NCI-H1930 (cell line): ENCODE data around the gene KCTD21.
"Not testable (repeated sequence)": the region's sequence is repeated elsewhere in the genome, so short reads cannot be mapped to it uniquely, and the experiment has no call there.

Experiments used
- DNase-seq, 2 experiments: peaks; one replicate each; lab custom pipeline; 2025; lab: John Stamatoyannopoulos, UW

KCTD21 gene

DNA sequence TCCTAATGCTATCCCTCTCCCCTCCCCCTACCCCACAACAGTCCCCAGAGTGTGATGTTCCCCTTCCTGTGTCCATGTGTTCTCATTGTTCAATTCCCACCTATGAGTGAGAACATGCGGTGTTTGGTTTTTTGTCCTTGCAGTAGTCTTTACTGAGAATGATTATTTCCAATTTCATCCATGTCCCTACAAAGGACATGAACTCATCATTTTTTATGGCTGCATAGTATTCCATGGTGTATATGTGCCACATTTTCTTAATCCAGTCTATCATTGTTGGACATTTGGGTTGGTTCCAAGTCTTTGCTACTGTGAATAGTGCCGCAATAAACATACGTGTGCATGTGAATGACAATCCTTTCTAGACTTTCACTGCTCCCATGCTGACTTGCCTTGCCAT is 12.6 kb downstream of the KCTD21 start:
- DNase-seq = not testable (repeated sequence)

DNA sequence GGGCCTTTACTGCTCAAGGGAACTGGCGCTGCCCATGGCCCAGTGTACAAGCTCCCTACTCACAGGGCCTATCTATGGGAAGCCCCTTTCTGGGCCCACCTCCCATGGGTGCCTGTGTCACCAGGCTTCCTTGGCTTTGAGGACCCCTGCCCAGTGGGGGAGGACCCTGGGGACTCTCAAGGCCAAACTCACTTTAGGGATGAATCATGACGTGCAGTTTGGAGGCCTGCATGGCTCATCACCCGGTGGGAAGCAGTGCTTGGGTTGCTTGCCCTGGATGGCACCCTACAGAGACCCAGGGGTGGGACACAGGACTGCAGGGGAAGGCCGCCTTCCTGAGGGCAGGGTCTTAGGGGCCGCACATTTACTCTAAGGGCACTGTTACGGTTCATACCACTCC is 16.5 kb downstream of the KCTD21 start:
- DNase-seq = no peak

DNA sequence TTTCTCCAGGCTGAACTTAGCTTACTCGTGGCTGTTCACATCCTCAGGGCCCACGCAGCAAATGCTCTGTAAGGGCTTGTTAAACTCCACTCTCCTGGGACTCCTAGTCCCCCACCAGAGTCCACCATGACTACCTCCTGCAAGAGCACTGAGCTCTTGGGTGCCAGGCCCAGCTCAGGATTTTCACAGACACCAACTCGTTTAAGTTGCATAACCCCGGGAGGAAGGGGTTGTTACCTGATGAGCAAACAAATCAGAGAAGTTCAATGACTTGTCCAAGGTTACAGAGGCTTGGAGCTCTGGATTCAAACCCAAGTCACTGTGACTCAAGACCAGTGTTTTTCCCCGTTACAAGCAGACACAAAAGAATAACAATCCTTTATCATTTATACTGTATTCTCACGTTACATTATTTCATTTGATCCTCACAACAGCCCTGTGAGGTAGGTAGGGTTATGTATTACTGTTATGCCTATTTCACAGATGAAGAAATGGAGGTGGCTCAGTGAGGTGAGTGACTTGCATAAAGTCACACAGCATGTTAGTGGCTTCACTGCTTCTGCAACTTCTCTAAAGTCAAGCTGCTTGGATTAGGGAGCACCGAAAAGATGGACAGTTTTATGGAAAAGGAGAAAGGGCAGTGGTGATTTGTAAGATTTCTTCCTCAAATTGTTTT is 17.4 kb downstream of the KCTD21 start:
- DNase-seq = no peak

DNA sequence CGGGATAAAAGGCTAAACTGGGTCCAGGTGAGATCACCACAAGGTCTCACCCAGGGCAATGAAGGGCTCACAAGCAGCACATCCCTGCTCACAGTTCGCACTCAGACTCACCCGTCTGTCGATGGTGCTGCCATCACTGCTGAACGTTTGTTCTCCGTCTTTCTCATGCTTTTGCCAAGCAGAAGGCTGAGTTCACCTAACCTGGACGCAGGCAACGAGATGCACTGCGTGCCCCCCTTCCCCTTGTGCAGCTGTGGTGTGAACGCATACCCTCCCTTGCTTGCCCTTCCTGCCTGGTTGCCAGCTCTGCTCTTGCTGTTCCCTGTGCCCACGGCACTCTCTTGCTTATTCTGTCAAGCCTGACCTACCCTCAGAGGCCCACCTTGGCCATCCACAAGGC is 18.0 kb downstream of the KCTD21 start:
- DNase-seq = no peak

DNA sequence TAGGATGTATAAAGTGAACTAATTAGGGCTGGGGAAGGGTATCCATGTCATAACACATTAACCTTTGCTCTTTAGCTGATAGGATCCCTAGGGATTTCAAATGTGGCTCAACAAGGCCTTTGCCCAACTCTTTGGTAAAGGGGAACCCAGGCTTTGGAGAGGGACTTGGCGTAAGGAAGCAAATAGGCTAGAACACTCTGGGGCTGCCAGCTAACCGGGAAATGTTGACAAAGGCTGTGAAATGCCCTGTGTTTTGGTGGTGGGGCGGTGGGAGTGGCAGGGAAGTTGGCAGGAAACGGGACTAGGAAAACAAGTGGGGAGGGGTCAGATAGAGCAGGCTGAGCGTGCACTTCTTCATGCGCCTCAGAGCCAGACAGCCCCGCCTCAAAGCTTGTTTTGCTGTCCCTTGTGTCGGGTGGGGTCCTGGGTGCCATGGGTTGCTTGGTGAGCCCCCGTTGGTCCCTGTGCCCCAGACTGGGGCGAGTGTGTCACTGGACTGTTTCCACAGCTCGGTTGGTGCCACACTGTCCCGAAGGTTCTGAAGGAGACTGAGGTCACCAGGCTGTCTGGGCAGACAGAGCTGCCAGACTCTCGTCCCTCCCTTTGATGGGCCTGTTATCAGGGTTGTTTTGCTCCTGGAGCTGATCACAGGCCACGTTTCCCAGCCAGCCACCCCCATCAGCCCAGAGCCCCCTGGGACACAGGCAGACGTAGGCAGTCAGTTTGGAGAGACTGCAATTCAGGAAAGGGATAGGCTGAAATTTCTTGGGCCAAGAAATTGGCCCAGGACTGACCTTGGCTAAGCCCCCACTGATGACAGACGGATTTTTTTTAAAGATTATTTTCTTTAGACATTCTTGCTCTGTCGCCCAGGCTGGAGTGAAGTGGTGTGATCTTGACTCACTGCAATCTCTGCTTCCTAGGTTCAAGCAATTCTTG is 19.6 kb downstream of the KCTD21 start:
- DNase-seq = no peak

DNA sequence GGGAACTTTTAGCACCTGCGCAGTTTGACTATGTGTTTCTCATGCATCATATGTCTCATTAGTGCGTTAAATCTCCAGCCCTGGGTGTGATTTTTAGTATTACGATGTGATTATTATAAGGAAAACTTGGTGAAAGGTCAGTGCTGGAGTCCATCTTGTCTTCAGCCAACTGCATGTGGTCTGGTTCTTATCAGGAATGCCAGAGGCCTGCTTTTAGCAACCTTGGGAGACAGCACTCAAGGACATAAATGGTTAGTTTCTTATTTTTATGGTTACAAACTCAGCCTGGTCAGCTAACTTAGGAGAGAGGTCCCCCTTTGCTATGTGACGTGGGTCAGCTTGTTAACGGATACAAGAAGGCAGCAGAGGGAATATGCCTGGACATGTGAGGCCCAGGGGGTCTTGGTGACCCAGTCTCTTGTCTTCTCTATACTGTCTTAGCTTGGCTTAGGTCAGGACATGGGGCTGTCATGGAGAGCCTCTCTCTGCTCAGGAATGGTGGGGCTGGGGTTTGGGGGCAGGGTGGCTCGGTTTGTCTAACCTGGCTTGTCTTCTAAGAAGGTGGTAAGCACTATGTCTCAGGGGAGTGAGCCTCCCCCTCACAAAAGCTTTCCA is 21.5 kb downstream of the KCTD21 start:
- no peak for DNase-seq

DNA sequence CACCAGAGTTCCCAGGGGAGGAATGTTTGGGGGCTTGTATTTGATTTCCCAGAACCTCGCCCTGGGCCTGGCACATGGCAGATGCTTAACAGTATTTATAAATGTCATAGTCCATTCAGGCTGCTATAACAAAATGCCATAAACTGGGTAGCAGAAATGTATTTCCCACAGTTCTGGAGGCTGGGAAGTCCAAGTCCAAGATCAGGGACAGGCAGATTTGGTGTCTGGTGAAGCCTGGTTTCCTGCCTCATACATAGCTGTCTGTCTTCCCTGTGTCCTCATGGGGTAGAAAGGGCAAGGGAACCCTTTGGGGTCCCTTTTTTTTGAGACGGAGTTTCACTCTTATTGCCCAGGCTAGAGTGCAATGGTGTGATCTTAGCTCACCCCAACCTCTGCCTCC is 24.0 kb downstream of the KCTD21 start:
- DNase-seq = no peak

GRCh38 chr11:78163828-78164227 is 24.6 kb downstream of the KCTD21 start:
- DNase-seq = no peak

DNA sequence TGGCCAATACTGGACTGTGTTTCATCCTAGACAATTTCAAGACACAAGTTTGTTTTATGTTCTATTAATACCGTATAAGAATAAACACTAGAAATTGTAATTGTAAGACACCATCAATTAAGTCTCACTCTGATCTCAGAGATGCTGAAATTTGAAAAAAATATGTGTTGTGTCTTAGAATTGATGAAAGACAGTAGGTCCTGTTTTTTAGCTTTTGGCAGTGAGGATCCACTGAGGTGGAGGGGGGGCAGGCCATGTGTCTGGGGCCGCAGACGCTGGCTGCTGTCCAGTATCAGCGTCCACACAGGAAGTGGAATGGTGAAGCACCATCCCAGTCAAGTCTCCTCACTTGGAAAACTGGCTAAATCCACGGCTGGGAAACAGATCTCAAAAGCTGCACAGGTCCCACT is 26.5 kb downstream of the KCTD21 start:
- DNase-seq = no peak

- no peak for DNase-seq
Measured at GRCh38 chr11:78161346-78161745, 27.1 kb downstream of the KCTD21 start.

- no peak for DNase-seq
Measured at GRCh38 chr11:78160557-78160956, 27.9 kb downstream of the KCTD21 start.

- DNase-seq = no peak
Measured at GRCh38 chr11:78158987-78159652, 29.3 kb downstream of the KCTD21 start.

DNA sequence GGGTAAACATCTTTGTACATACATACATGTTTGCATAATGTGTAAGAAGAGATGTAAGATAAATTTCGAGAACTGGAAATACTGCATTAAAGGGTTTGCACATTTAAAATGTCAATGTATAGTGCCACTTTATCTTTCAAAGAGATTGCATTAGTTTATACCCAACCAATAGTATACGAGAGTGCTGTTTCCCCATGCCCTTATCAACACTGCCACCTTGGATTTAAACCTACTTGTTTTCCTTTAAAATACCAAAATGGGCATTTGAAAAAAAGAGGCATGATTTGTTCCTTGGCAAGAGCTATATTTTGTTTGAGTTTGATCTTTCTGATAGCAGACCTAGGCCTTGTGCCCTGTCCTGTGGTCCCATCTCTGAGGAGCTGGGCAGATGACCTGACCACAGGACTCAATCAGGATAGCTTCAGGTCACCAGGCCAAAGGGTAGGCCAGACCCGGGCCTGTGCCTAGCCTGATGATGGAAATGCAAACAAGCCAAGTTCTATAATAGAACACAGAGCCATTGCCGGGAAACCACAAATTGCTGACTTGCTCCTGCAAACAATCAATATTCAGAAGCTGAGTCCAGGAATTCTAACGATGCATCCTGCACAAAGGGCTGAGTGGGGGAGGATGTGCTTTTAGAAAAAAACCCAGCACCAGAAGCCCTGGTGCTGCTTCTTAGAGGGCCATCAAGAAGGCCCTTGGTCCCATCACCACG is 32.1 kb downstream of the KCTD21 start:
- DNase-seq = no peak

GRCh38 chr11:78151804-78152203 is 36.6 kb downstream of the KCTD21 start:
- no peak for DNase-seq

- DNase-seq = no peak
Measured at GRCh38 chr11:78150754-78151153, 37.7 kb downstream of the KCTD21 start.

DNA sequence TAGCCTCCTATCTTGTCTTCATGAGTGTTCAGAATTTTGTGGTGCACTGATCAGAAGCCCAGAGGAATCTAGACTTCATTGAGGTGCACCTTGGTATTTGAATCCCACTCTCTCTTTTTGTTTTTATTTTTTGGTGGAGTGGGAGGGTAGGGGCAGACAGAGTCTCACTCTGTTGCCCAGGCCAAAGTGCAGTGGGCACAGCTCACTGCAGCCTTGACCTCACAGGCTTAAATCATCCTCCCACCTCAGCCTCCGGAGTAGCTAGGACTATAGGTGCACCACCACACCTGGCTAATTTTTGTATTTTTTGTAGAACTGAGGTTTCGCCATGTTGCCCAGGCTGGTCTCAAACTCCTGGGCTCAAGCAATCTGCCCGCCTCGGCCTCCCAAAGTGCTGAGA is 38.1 kb downstream of the KCTD21 start:
- DNase-seq = no peak

DNA sequence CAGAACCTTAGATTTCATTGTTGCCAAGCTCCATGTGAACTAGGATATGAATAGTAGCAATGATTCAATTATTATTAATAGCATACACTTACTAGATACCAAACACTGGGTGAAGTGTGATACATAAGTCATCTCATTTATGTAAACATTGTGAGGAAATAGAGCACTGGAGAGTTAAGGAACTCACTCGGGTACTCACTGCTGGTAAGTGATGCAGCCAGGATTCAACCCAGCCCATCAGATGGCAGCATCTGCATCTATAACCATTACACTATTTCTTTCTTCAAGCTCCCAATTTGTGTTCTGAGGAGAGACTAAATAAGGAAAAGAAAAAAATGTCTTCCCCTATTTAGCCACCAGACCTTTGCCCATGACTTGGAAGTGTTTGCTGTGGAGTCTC is 38.8 kb downstream of the KCTD21 start:
- no peak for DNase-seq

DNA sequence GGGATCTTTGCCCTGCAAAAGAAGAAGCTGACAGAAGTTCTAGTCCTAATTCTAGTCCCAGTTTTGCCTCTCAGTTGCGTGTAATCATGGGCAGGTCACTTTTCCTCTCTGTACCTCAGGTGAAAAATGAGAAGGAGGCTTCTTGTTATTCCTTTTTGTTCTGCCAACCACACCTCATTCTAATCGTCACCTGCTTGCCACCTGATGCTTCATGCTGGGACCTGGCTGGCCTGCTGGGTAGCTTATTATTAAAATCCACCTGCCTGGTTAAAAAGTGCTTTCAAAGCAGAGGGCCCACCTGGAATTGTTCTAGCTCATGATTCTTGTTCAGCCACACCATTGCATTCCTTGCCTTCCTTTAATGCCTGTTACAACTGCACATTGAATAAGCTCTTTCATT is 40.6 kb downstream of the KCTD21 start:
- no peak for DNase-seq

DNA sequence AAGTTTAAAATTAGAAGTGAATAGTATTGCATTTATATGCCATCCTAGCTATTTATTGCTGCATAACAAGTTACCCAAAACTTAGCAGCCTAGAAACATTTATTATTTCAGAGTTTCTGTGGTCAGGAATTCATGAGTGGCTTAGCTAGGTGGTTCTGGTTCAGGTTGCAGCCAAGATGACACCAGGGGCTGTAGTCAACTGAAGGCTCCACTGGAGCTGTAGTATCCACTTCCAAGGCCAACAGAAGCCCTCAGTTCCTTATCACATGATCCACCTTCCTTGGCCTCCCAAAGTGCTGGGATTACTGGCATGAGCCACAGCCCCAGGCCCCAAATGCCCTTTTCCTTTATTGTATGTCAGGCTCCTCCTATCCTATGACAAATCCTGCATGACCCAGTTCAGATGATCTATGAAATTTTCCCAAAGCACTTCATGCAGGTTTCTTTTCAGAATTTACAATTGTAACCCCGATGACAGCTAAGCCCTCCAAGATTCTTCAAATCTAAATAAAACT is 42.9 kb downstream of the KCTD21 start:
- DNase-seq = no peak

- no peak for DNase-seq
Measured at GRCh38 chr11:78140392-78141077, 47.9 kb downstream of the KCTD21 start.
